ENCODE measurements around the gene PRR33. TPM values are rescaled to one million over a fixed set of nuclear protein-coding genes. Genes with fewer than 3 reads are reported as not detected.

Gene PRR33
- total RNA-seq, 2 experiments from 2014 or later, result not detected

- H3K36me3 Mint-ChIP-seq (ENCODE audit: low read depth), result no peaks in the 10 kb centered on the region
- H3K9me3 ChIP-seq (ENCODE audit: control insufficient read depth in 1 of 2, insufficient read depth in 1 of 2, low read length in 2 of 2), result no peaks in the 10 kb centered on the region
- H3K27me3 ChIP-seq (ENCODE audit: control insufficient read depth in 1 of 2, insufficient read depth in 2 of 2, low read length in 2 of 2), result no peaks in the 10 kb centered on the region
- H3K36me3 ChIP-seq (ENCODE audit: insufficient read depth, low read length), result no peaks in the 10 kb centered on the region
- H3K4me3 ChIP-seq (ENCODE audit: low read length), result no peak overlapping the region
- intact Hi-C loops (cut with DNase I, micrococcal nuclease), result no loop called here
- H3K4me3 Mint-ChIP-seq, result no peak overlapping the region
- H3K4me1 ChIP-seq (ENCODE audit: insufficient read depth, low read length), result no peaks in the 10 kb centered on the region
- H3K27ac ChIP-seq (ENCODE audit: low read depth in 1 of 2, low read length in 2 of 2), result no peak overlapping the region
- H3K27me3 Mint-ChIP-seq, result no peaks in the 10 kb centered on the region
- no peak for ATAC-seq (ENCODE audit: poor library complexity)
- no peak for TF ChIP-seq CTCF (IDR thresholded peaks at IDR 0.05)
- no peak for DNase-seq
- CTCF ChIA-PET, result no interaction called here
- no peaks in the 10 kb centered on the region for H3K4me1 Mint-ChIP-seq (ENCODE audit: low read depth)
- no peak overlapping the region for H3K27ac Mint-ChIP-seq
- no peaks in the 10 kb centered on the region for H3K9me3 Mint-ChIP-seq
- POLR2A ChIA-PET, result no interaction called here
Observed at GRCh38 chr11:1906181-1906580, 14.5 kb upstream of the PRR33 start.

DNA sequence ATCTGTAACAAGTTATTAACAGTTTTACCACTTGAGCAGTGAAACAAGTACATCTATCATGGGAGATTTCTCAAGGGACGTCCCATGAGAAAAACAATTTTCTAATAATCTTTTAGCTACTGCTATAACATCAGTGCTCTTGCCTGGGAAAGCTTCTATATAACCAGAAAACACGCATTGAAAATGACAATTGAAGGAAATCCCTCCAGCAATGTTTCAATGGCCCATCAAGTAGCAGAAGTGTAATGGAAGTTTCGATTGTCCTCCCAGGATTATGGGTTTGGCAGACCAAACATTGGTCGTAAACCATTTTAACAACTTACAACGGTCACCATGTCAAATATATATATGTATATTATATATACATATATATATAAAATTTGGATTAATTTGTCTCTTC lies 8.0 kb upstream of the PRR33 start:
- intact Hi-C loops (cut with DNase I, micrococcal nuclease), result no loop called here
- H3K9me3 Mint-ChIP-seq, result no peaks in the 10 kb centered on the region
- H3K27ac Mint-ChIP-seq, result no peak overlapping the region
- CTCF ChIA-PET, result no interaction called here
- Histone ChIP-seq H3K36me3 (ENCODE audit: insufficient read depth, low read length) (no peaks in the 10 kb centered on the region), H3K4me3 (ENCODE audit: low read length) (no peak overlapping the region), H3K27ac (ENCODE audit: low read depth in 1 of 2, low read length in 2 of 2) (no peak overlapping the region), H3K27me3 (ENCODE audit: control insufficient read depth in 1 of 2, insufficient read depth in 2 of 2, low read length in 2 of 2) (peaks cover 0 to 3% of the 10 kb centered on the region in 2 experiments), H3K4me1 (ENCODE audit: insufficient read depth, low read length) (no peaks in the 10 kb centered on the region), H3K9me3 (ENCODE audit: control insufficient read depth in 1 of 2, insufficient read depth in 1 of 2, low read length in 2 of 2) (no peaks in the 10 kb centered on the region)
- H3K27me3 Mint-ChIP-seq, result peaks cover 7% of the 10 kb centered on the region
- no peak for ATAC-seq (ENCODE audit: poor library complexity)
- no peak for TF ChIP-seq CTCF (IDR thresholded peaks at IDR 0.05)
- H3K36me3 Mint-ChIP-seq (ENCODE audit: low read depth), result no peaks in the 10 kb centered on the region
- POLR2A ChIA-PET, result no interaction called here
- no peaks in the 10 kb centered on the region for H3K4me1 Mint-ChIP-seq (ENCODE audit: low read depth)
- no peak overlapping the region for H3K4me3 Mint-ChIP-seq
- no peak for DNase-seq

DNA sequence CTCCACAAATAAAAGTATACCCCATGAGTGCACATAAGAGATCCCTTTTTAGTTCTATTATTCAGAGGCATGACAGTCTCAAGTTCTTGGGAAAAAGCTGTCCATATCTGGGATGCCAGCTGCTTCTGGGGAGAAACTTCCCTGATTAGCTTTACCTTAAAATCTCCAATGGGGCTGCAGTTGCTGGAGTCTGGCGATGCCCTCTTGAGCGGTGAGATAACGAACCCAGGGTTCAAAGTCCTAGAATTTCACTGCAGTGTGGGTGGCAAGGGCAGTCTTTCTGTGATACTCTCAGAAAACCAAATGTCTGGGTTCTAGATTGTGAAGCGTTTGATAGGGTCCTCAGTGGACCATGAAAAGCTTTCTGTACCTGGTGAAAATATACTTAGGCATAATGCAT lies 7.4 kb upstream of the PRR33 start:
- H3K36me3 ChIP-seq (ENCODE audit: insufficient read depth, low read length), result no peaks in the 10 kb centered on the region
- H3K27ac Mint-ChIP-seq, result no peak overlapping the region
- H3K4me1 ChIP-seq (ENCODE audit: insufficient read depth, low read length), result no peaks in the 10 kb centered on the region
- H3K4me3 ChIP-seq (ENCODE audit: low read length), result no peak overlapping the region
- TF ChIP-seq CTCF (IDR thresholded peaks at IDR 0.05), result no peak
- H3K27me3 Mint-ChIP-seq, result peaks cover 7% of the 10 kb centered on the region
- H3K36me3 Mint-ChIP-seq (ENCODE audit: low read depth), result no peaks in the 10 kb centered on the region
- H3K9me3 ChIP-seq (ENCODE audit: control insufficient read depth in 1 of 2, insufficient read depth in 1 of 2, low read length in 2 of 2), result no peaks in the 10 kb centered on the region
- H3K4me1 Mint-ChIP-seq (ENCODE audit: low read depth), result no peaks in the 10 kb centered on the region
- H3K9me3 Mint-ChIP-seq, result no peaks in the 10 kb centered on the region
- no peak for DNase-seq
- H3K27me3 ChIP-seq (ENCODE audit: control insufficient read depth in 1 of 2, insufficient read depth in 2 of 2, low read length in 2 of 2), result peaks cover 0 to 3% of the 10 kb centered on the region in 2 experiments
- POLR2A ChIA-PET, result no interaction called here
- H3K27ac ChIP-seq (ENCODE audit: low read depth in 1 of 2, low read length in 2 of 2), result no peak overlapping the region
- intact Hi-C loops (cut with DNase I, micrococcal nuclease), result no loop called here
- no peak overlapping the region for H3K4me3 Mint-ChIP-seq
- no peak for ATAC-seq (ENCODE audit: poor library complexity)
- CTCF ChIA-PET, result no interaction called here

Data from CD4-positive, alpha-beta T cell (primary cell).